B cell (primary cell): ENCODE results near the gene IRS2. TPM values are rescaled to one million over a fixed set of nuclear protein-coding genes. Genes with fewer than 3 reads are reported as not detected.

Source experiments
- ATAC-seq: fragments of 200-7000 bp; cut with Tn5 transposase; one replicate; pipeline ENCODE4 v1.10.0; 2021; ENCODE audit warnings: low read depth, mild to moderate bottlenecking, moderate number of reproducible peaks, moderate library complexity
- CTCF ChIA-PET: fragments of 350-600 bp; sonication (Branson Sonifier 250); formaldehyde crosslinking; loops from one replicate; lab custom pipeline; 2021; ENCODE audit warnings: antibody characterized with exemption, inconsistent platforms; lab: Charles Lee
- POLR2A ChIA-PET: fragments of 350-600 bp; sonication (Branson Sonifier 250); formaldehyde crosslinking; loops from one replicate; lab custom pipeline; 2021; ENCODE audit warnings: antibody characterized with exemption; lab: Charles Lee
- DNase-seq: peaks from one replicate; pipeline ENCODE4 v3.0.0; 2013
- H2AFZ ChIP-seq: 2 replicates; pipeline ENCODE4 v1.6.1; 2012; ENCODE audit warnings: mild to moderate bottlenecking, low read depth, low read length; ENCODE audit not compliant: insufficient read depth, poor library complexity, severe bottlenecking
- H3K27ac ChIP-seq, 2 donors: 1 replicate in 1 of 2; 2 replicates in 1 of 2; pipeline ENCODE4 v1.5.1; 2012 to 2013; ENCODE audit warnings: low read length in 2 of 2, mild to moderate bottlenecking in 2 of 2, moderate library complexity in 1 of 2
- H3K27me3 ChIP-seq, 4 experiments: fragments of 200-600 bp in 1 of 4; sonication (generic) in 1 of 4; replicated peaks in 1 of 4; 1 replicate in 2 of 4; 2 replicates in 2 of 4; pipeline versions ENCODE4 v1.6.1 to v1.7.0; 2013 to 2016; ENCODE audit warnings: low read length in 3 of 4, mild to moderate bottlenecking in 2 of 4, mixed read lengths in 1 of 4, moderate library complexity in 1 of 4; ENCODE audit not compliant: insufficient read depth in 4 of 4, control insufficient read depth in 3 of 4; ENCODE audit errors: control extremely low read depth in 1 of 4
- H3K36me3 ChIP-seq, 2 experiments: replicated peaks in 1 of 2; 1 replicate in 1 of 2; 2 replicates in 1 of 2; pipeline versions ENCODE4 v1.6.1 to v1.7.1; 2013; ENCODE audit warnings: low read length in 1 of 2; ENCODE audit not compliant: insufficient read depth in 2 of 2, control insufficient read depth in 1 of 2; ENCODE audit errors: control extremely low read depth in 1 of 2, extremely low read depth in 1 of 2
- H3K4me1 ChIP-seq, 2 donors: fragments of 200-600 bp in 1 of 2; sonication (generic) in 1 of 2; 1 replicate in 1 of 2; 2 replicates in 1 of 2; pipeline versions ENCODE4 v1.5.1 to v1.6.1; 2013 to 2017; ENCODE audit warnings: low read length in 2 of 2; ENCODE audit not compliant: control insufficient read depth in 2 of 2, insufficient read depth in 2 of 2
- H3K4me2 ChIP-seq: replicated peaks from 2 replicates; pipeline ENCODE3; 2012; ENCODE audit warnings: mild to moderate bottlenecking, low read depth, low read length; ENCODE audit not compliant: poor library complexity, severe bottlenecking
- H3K4me3 ChIP-seq, 5 experiments: fragments of 200-600 bp in 1 of 5; sonication (generic) in 1 of 5; 1 replicate in 3 of 5; 2 replicates in 2 of 5; pipeline versions ENCODE4 v1.5.1 to v1.7.0; 2011 to 2016; ENCODE audit warnings: low read length in 4 of 5, mild to moderate bottlenecking in 4 of 5, low read depth in 2 of 5, control low read depth in 1 of 5, moderate library complexity in 1 of 5; ENCODE audit not compliant: insufficient read depth in 1 of 5; ENCODE audit errors: control extremely low read depth in 1 of 5, extremely low read depth in 1 of 5
- H3K79me2 ChIP-seq: fragments of 200-600 bp; sonication (generic); one replicate; pipeline ENCODE4 v1.6.0; 2016; ENCODE audit warnings: low read length; ENCODE audit not compliant: control insufficient read depth, insufficient read depth
- H3K9ac ChIP-seq: fragments of 200-600 bp; sonication (generic); 2 replicates; pipeline ENCODE4 v1.6.1; 2017; ENCODE audit warnings: mild to moderate bottlenecking, low read length, moderate library complexity
- H3K9me3 ChIP-seq, 3 donors: one replicate each; pipeline versions ENCODE4 v1.6.1 to v1.7.1; 2013; ENCODE audit warnings: low read length in 2 of 3; ENCODE audit not compliant: control insufficient read depth in 2 of 3, insufficient read depth in 1 of 3; ENCODE audit errors: control extremely low read depth in 1 of 3
- H4K20me1 ChIP-seq: 2 replicates; pipeline ENCODE4 v1.6.0; 2012; ENCODE audit warnings: mild to moderate bottlenecking, low read length; ENCODE audit not compliant: insufficient read depth, control insufficient read depth, poor library complexity, severe bottlenecking
- H3K27ac Mint-ChIP-seq: one replicate; pipeline ENCODE4 v1.8.0; 2021; ENCODE audit warnings: mixed read lengths
- H3K27me3 Mint-ChIP-seq: one replicate; pipeline ENCODE4 v1.8.0; 2021; ENCODE audit warnings: mixed read lengths
- H3K4me1 Mint-ChIP-seq: one replicate; pipeline ENCODE4 v1.8.0; 2021; ENCODE audit warnings: mixed read lengths
- H3K4me3 Mint-ChIP-seq: one replicate; pipeline ENCODE4 v1.8.0; 2021; ENCODE audit warnings: mixed read lengths
- H3K9me3 Mint-ChIP-seq: one replicate; pipeline ENCODE4 v1.8.0; 2022; ENCODE audit warnings: mixed read lengths; ENCODE audit not compliant: insufficient read depth
- CTCF ChIP-seq: fragments of 200-600 bp; IDR thresholded peaks from one replicate; pipeline ENCODE4 v1.8.0; 2022; ENCODE audit warnings: antibody characterized with exemption, mild to moderate bottlenecking
- EZH2 ChIP-seq: IDR thresholded peaks from 2 replicates; pipeline ENCODE4 v1.6.1; 2012; ENCODE audit warnings: borderline replicate concordance, low read depth, mild to moderate bottlenecking, moderate library complexity, low read length; ENCODE audit not compliant: insufficient read depth, poor library complexity, severe bottlenecking
- WGBS: methylation state at CpG from one replicate; pipeline ENCODE4 v1.1.5; 2013; ENCODE audit warnings: missing lambda C conversion rate; ENCODE audit not compliant: insufficient coverage; 5-methylcytosine and 5-hydroxymethylcytosine counted together
- intact Hi-C: fragments of 100-400 bp; cut with micrococcal nuclease; formaldehyde crosslinking; loops from one replicate; pipeline ENCODE4 v1.10.0; 2022
- polyA plus RNA-seq: library from polyadenylated mRNA; depleted of rRNA; stranded (reverse); fragments of >200 nt; gene quantifications from 2 replicates; pipeline ENCODE4 v1.2.3, GENCODE V29; 2012
- total RNA-seq, 2 donors: library from RNA; stranded (reverse); fragments of 120-200 nt in 1 of 2; gene quantifications; 1 replicate in 1 of 2; 2 replicates in 1 of 2; pipeline versions ENCODE4 v1.2.3 to v1.2.4, GENCODE V29; 2013 to 2022

IRS2 gene
- total and polyA plus RNA-seq, 2 donors (not counting 1 experiment from before 2014, with no cell fraction given): 5.8 to 26.9 TPM

GRCh38 chr13:109773786-109774185 lies 12.6 kb downstream of the IRS2 start:
- Mint-ChIP-seq H3K4me3 (no peak overlapping the region), H3K9me3 (no peaks in the 10 kb centered on the region), H3K4me1 (peaks cover 26% of the 10 kb centered on the region), H3K27ac (no peak overlapping the region), H3K27me3 (no peaks in the 10 kb centered on the region)
- Histone ChIP-seq H3K27ac (no peak overlapping the region), H3K36me3 (no peaks in the 10 kb centered on the region), H2AFZ (no peak overlapping the region), H3K79me2 (peaks cover 44% of the 10 kb centered on the region), H4K20me1 (peaks cover 19% of the 10 kb centered on the region), H3K9ac (no peak overlapping the region), H3K4me2 (no peak overlapping the region), H3K4me1 (peaks cover 6 to 7% of the 10 kb centered on the region in 2 donors), H3K4me3 (no peak overlapping the region), H3K9me3 (peaks cover 0 to 4% (median 0%) of the 10 kb centered on the region in 3 donors), H3K27me3 (no peaks in the 10 kb centered on the region)
- ATAC-seq (no peak), DNase-seq (no peak)
- TF ChIP-seq EZH2 (no peak), CTCF (no peak)
- no CpG with 5 or more reads among the region's 4 CpGs for WGBS
- ChIA-PET CTCF (no interaction called here), POLR2A (no interaction called here)
- intact Hi-C loops: no loop called here

GRCh38 chr13:109773276-109773675 lies 13.1 kb downstream of the IRS2 start:
- Histone ChIP-seq H3K27ac (no peak overlapping the region), H3K4me3 (no peak overlapping the region), H3K4me2 (no peak overlapping the region), H3K36me3 (no peaks in the 10 kb centered on the region), H2AFZ (no peak overlapping the region), H3K27me3 (no peaks in the 10 kb centered on the region), H3K9me3 (peaks cover 0 to 4% (median 0%) of the 10 kb centered on the region in 3 donors), H4K20me1 (peaks cover 16% of the 10 kb centered on the region), H3K4me1 (peaks cover 4 to 5% of the 10 kb centered on the region in 2 donors), H3K9ac (no peak overlapping the region), H3K79me2 (peaks cover 44% of the 10 kb centered on the region)
- Mint-ChIP-seq H3K9me3 (no peaks in the 10 kb centered on the region), H3K4me1 (peaks cover 21% of the 10 kb centered on the region), H3K27me3 (no peaks in the 10 kb centered on the region), H3K27ac (no peak overlapping the region), H3K4me3 (no peak overlapping the region)
- ATAC-seq: no peak
- intact Hi-C loops: no loop called here
- 100% methylated on average over 1 of the region's 6 CpGs for WGBS
- POLR2A ChIA-PET: no interaction called here
- no peak for DNase-seq
- TF ChIP-seq CTCF (no peak), EZH2 (no peak)
- CTCF ChIA-PET: no interaction called here
